Measurements from ENCODE around the gene EBF4. TPM values are rescaled to one million over a fixed set of nuclear protein-coding genes. Genes with fewer than 3 reads are reported as not detected.
A peak's percentile ranks its signal among the peaks of the same experiment; 100 is the strongest.

Gene EBF4
- total and polyA plus RNA-seq, 10 of the 15 experiments (the other 5 are each of a cell fraction or from before 2014, with no cell fraction given), result 0.13 TPM; not detected in 9

- RAD21 ChIA-PET (ENCODE audit: unreplicated experiment), result no interaction called here
- in situ Hi-C loops (cut with MboI), result no loop called here
- CTCF ChIA-PET, result interaction anchor here (0.7 kb wide), 1 partner anchor 37 kb away, joined by 3 read pairs; no protein-coding TSS in a partner anchor
These were observed 88.4 kb downstream of the EBF4 start for GRCh38 chr20:2780948-2781347.

More at GRCh38 chr20:2780948-2781347, 88.4 kb downstream of the EBF4 start:
- WGBS (ENCODE audit: insufficient coverage, insufficient replicate concordance, low lambda C conversion rate, missing lambda C conversion rate), result 6% methylated on average over 3 of the region's 3 CpGs
- Histone ChIP-seq H3K9me3 (replicated peaks; ENCODE audit: control insufficient read depth, insufficient read depth, low read length) (peaks cover under 1% of the 10 kb centered on the region; the same call in 1 of the 3 replicates), H3K4me2 (ENCODE audit: control insufficient read depth, insufficient read depth) (no peak overlapping the region), H3K27me3 (replicated peaks in 1 of 2; ENCODE audit: control insufficient read depth in 2 of 2, insufficient read depth in 2 of 2, low read length in 1 of 2) (peaks cover 0 to 10% of the 10 kb centered on the region in 2 experiments; a peak in 2 of 4 replicates), H3K9ac (ENCODE audit: control insufficient read depth, insufficient read depth, low read length) (no peak overlapping the region), H3K4me1 (ENCODE audit: control insufficient read depth, insufficient read depth, low read length) (peaks cover 3% of the 10 kb centered on the region; the same call in 1 of the 2 replicates), H3K79me2 (ENCODE audit: control insufficient read depth, insufficient read depth, low read length) (no peaks in the 10 kb centered on the region), H4K20me1 (ENCODE audit: control insufficient read depth, insufficient read depth) (no peaks in the 10 kb centered on the region), H3K27ac (ENCODE audit: control insufficient read depth, insufficient read depth) (no peak overlapping the region), H3K36me3 (ENCODE audit: control insufficient read depth in 2 of 2, insufficient read depth in 2 of 2, low read length in 1 of 2) (no peaks in the 10 kb centered on the region), H2AFZ (ENCODE audit: control insufficient read depth, low read depth, low read length) (no peak overlapping the region), H3K4me3 (no peak overlapping the region)
- ChIA-PET SMC1A (ENCODE audit: uncharacterized antibody, unreplicated experiment) (interaction anchor here (1.0 kb wide), 1 partner anchor 38 kb away, joined by 3 read pairs; no protein-coding TSS in a partner anchor), POLR2A (no interaction called here)
- FAIRE-seq (no peak), DNase-seq (ENCODE audit: low read depth, low spot score) (no peak), ATAC-seq (no peak)
- no TSS peak for BruUV-seq (replicated peaks)
- peak in 1 of 3 experiments; percentile 19; a peak in 1 of 6 replicates for TF ChIP-seq CTCF (IDR thresholded peaks at IDR 0.05 in 2 of 3, conservative IDR thresholded peaks at IDR 0.05 in 1 of 3; ENCODE audit: control insufficient read depth in 2 of 3, extremely low read depth in 1 of 3, insufficient read depth in 1 of 3, low read depth in 3 of 3, low read length in 3 of 3)
- no peak for TF ChIP-seq CHD1 (IDR thresholded peaks at IDR 0.05; ENCODE audit: low read depth, low read length)
- intact Hi-C loops (cut with micrococcal nuclease; ENCODE audit: unreplicated experiment), result no loop called here

All from GM12878 (cell line).